GM21381 (cell line): ENCODE results near the gene SPEN.
A peak's percentile ranks its signal among the peaks of the same experiment; 100 is the strongest.

ENCODE experiments used
- ATAC-seq: cut with Tn5 transposase; IDR thresholded peaks from one replicate; pipeline ENCODE4 v1.9.1; 2021; ENCODE audit warnings: mild to moderate bottlenecking, moderate library complexity; ENCODE audit not compliant: unreplicated experiment

Gene SPEN

DNA sequence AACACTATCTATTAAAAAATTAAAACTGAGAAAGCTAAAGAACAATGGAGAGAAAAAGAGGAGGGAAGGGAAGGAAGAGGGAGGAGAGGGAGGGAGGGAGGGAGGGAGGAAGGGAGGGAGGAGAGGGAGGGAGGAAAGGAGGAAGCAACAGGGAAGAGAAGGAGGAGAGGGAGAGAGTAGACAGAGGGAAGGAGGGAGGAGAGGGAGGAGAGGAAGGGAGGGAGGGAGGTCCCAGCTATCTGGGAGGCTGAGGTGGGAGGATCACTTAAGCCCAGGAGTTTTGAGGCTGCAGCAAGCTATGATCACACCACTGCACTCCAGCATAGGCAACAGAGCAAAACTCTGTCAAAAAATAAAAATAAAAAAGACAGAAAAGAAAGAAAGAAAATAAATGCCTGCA is 111.9 kb downstream of the SPEN start:
- ATAC-seq, result no peak

DNA sequence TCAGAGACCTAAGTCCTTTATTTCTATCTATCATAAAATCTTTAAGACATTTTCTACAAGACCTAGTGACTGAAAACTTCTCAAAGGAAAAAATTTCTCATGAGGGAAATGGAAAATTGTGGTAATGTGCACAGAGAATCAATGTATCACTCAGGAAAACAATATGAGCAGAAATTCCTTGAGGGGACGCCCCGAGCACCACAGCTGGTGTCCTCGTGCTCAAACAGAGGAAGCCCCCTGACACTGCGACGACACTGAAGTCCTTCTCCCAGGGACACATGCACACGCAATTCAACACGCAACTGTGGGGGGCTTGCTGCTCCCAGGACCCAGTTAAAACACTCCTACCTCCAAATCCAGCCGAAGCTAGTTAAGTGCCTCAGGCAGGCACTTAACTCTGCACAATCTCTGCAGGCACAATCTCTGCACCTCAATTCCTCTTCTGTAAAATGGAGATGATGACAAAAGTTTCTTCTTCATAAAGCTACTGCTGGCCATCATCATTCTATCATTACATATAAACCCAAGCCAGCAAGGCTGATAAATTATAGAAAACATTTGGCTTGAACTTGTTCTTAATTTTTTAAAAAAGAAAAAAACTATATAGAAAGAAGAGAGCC is 112.4 kb downstream of the SPEN start:
- no peak for ATAC-seq

DNA sequence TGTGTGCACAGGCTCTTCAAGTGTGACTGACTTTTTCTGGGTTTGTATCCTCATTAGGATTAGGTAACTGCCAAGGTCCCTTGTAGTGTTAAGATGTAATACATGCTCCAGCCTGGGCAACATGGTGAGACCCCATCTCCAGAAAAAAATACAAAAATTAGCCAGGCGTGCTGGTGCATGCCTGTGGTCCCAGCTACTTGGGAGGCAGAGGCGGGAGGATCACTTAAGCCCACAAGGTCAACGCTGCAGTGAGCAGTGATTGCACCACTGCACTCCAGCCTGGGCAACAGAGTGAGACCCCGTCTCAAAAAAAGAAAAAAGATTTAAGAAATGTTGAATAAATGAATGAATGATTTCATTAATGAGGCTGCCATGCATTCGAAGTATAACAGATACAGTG is 113.3 kb downstream of the SPEN start:
- ATAC-seq, result no peak

DNA sequence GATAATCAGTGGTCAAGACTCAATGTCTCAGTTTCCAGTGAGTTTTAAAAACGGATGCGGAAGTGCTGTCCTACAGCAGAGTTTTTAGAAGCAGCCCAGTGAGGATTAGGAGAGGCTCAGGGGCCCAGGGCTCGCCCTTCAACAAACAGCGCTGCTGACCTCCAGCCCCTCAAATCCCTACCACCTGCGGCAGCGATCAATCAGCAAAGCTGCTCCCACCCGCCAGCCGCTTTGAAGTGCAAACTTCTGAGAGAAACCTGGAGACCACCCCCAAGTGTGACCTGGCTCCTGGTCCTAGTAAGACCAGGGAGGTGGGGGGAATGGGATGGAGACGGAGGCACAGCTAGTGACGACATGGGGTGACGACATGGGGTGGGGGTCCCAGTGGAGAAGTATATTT is 114.0 kb downstream of the SPEN start:
- ATAC-seq, result no peak

DNA sequence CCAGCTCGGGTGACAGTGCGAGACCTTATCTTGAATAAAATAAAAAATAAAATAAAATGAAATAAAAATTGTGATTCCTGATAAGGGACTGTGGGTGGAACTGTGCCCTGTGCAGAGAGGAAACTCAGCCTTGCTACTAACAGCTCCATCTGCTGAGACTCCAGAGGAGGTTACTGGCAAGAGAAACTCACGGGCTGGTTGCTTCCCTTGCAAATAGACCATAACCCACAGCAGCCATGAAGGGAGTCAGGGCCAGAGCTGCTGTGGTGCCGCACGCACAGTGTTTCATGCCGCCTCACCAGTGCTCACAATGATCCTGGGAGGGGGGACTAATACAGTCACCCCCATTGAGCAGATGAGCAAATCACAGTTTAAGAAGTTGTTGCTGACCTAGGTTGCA is 114.7 kb downstream of the SPEN start:
- ATAC-seq, result no peak

DNA sequence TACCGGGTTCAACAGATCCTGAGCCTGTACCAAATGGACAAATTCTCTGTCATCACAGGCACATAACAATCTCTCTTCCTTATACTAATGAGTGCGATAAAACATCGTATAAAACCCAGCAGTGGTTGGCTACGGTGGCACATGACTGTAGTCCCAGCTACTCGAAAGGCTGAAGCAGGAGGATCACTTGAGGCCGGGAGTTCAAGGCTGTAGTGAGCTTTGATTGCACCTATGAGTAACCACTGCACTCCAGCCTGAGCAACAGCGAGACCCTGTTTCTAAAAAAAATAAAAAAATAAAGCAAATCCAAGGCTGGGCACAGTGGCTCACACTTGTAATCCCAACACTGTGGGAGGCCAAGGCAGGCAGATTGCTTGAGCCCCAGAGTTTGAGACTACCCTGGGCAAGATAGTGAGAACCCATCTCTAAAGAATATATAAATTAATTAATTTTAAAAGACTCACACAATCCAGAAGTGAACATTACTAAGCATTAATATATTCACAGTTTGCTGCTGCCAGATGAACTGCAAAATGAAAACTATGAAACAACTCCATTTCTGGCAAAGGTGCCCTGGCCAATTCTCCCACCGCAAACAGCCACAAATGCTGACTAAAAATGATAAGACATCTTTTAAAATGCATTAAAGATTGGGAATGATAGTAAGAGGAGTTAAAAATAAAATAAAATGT is 115.3 kb downstream of the SPEN start:
- no peak for ATAC-seq

DNA sequence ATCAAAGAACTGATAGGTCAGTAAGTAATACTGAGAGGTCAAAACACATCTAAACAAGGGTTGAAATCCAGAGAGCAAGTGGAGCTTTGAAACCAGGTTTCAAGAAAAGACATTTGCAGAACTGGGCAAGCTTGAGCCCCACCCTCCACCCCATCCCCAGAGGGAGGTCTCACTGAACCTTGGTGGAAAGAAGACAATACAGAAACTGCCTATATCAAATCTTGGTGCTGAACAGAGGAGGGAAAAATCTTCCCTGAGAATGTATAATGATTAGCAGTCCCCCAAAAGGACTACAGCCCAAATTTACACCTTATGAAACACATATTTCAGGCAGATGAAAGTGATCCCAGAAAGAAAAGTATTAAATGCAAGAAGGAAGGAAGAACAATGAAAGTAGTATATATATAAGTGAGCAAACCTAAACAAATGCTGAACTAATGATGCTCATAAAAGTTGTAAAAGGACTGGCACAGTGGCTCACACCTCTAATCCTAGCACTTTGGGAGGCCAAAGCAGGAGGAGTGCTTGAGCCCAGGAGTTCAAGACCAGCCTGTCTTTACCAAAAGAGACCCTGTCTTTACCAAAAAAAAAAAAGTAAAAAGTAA is 116.0 kb downstream of the SPEN start:
- no peak for ATAC-seq

DNA sequence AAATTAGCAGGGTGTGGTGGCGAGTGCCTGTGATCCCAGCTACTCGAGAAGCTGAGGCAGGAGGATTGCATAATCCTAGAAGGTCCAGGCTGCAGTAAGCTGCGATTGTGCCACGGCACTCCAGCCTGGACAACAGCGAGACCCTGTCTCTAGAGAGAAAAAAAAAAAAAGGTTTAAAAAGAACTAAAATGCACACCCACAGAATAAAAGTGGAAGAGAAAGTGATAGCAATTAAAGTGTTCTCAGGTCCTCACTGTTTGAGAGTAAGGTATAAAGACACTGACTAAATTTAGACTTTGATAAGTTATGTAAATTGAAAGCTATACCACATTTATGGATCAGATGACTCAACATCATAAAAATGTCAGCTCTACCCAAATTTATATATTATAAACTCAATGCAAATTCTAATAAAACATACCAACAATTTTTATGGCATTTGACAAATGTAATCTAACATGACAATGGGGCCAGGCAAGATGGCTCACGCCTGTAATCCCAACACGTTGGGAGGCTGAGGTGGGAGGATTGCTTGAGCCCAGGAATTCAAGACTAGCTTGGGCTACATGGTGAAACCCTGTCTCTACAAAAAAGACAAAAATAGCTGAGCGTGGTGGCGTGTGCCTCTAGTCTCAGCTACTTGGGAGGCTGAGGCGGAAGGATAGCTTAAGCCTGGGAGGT is 116.6 kb downstream of the SPEN start:
- no peak for ATAC-seq

DNA sequence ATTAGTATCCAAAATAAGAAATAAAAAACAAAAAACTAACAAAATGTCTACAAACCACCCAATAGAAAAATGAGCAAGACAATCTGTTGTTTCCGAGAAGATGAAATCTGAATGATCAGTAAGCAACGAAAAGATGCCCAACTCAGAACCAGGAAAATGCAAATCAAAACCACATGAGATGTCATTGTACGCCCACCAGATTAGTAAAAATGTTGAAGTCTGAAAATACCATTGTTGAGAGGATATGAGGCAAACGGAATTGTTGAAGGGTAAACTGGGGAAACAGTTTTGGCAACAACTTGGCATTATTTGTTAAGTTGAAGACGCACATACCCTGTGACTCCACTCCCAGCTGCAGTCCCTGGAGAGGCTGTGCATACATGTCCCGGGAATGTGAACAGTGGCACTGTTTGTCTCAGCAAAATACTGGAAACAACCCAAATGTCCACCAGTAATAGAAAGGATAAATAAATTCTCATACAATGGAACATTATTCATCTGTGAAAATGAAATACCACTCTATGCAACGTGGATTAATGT is 117.8 kb downstream of the SPEN start:
- ATAC-seq, result no peak

DNA sequence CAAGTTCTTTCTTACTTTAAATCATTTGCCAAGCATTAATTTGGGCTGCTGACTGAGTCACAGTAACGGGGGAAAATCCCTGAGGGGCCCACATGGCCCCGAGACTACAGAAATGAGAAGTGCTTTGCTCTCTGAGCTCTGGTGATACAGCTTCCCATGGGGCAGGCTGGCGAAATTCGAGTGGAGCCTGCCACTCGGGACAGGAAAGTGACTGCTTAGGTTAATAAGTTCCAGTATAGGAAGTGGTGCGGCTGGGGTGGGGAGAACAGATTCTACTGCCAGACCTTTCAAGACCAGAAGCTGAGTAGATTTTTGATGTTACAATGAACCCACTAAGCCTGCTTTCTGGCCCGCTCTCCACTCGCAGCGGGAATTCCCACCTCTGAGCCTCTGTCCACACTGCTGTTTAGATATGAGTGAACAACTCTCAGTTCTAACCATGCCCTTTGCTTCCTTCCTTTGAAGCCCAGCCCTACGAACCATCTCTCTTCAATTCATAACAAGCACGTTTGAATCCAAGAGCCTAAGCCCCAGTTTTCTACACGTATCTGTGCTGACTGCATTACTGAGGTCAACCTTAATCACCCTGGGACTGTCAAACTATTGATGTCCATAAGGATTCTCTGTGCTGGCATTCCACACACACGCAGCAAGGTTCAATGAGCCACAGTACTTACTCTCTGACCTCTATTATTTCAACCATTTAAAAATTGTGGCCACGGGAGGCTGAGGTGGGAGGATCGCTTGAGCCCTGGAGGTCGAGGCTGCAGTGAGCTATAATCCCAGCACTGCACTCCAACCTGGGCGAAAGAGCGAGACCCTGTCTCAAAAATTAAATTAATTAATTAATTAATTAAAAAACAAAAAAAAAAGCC is 118.8 kb downstream of the SPEN start:
- ATAC-seq, result peak; percentile 79

DNA sequence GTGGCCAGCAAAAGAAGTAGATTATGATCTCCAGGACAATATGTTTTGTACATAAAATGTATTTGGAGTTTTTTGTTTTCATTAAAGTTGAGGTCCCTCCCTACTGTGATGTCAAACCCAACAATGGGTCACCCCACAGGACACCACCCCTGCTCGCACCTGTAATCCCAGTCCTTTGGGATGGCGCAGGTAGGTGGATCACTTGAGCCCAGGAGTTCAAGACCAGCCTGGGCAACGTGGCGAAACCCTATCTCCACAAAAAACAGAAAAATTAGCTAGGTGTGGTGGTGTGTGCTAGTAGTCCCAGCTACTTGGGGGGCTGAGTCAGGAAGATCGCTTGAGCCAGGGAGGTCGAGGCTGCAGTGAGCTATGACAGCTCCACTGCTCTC is 119.4 kb downstream of the SPEN start:
- no peak for ATAC-seq

DNA sequence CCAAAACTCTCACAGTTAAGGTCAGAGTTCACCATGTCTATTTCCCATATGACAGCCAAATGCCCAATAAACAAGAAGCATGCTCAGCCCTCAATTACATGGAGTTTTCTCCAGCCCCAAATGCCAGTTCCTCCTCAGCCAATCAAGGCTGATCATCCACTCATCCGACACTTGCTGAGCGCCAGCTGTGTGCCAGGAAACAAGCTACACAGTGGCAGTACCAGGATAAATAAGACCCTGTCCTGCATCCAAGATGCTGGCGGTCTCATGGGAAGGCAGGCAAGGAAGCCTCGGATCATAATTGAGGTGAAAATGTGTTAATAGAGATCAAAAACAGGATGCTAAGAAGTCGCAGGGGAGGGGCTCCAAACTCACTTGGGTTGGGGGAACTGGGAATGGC is 120.7 kb downstream of the SPEN start:
- ATAC-seq, result no peak

DNA sequence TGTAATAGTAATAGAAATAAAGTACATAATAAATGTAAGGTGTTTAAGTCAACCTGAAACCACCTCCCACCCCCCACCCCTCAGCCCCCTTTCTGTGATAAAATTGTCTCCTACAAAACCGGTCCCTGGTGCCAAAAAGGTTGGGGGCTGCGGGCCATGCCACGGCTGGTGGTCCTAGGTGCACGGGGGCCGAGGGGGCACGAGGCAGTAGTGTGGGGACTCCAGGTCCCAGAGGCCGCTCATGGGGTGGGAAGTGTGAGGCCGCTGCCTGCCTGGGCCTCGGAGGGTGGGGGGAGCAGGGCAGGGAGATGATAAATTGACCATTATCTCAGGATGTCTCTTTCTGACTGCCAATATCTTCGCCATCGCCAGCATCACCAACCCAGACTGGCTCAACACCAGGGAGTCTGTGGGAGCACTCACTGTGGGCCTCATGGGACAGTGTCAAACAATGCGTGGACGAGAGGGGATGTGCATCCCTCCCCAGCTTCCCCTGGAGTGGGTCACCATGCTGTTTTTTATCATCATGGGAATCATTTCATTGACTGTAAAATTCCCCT is 121.9 kb downstream of the SPEN start:
- ATAC-seq, result no peak

DNA sequence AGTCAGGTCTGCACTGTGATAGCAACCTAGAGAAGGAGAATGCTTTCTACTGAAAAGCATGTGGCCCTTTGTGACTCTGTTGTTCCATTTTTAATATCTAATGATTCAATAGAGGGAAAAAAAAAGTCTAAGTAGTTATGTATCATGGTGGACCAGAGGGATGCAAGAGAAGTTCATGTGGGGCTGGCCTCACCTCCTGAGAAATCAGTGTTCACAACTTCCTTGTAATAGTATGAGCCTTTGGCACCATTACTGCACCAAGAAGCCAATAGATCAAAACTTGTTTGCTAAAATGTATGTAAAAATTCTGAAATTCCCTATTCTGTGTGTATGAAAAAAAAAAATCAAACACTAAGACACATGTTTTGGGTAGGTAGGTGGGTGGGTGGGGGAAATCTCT is 123.4 kb downstream of the SPEN start:
- ATAC-seq, result no peak

DNA sequence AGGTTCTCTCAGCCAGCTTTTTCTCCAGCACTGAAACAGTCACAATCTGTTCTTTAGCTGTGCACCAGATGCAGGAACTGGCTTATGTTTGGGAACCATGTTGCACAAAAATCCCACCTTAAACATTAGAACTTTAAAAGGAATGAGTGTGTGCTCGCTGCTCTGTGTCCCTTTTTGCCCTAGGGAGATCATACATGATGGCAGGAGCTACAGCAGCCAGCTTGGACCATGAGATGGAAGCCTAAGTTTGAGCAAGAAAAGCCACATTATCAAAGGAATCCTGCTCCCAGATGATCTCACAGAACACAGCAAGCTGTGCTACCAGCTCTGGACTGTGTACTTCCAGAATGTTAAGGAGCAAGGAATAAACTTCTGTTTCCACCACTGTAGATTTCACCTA is 124.9 kb downstream of the SPEN start:
- ATAC-seq, result no peak

DNA sequence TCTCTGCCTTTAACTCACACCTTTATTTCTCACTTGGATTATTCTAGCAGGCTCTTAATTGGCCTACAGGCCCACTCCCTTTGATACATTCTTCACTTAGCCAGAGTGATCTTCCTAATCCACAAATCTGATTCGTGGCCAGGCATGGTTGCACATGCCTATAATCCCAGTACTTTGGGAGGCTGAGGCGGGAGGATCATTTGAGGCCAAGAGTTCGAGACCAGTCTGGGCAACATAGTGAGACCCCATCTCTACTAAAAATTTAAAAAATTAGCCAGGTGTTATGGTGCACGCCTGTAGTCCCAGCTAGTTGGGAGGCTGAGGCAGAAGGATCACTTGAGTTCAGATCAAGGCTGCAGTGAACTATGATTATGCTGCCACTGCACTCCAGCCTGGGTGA is 126.3 kb downstream of the SPEN start:
- ATAC-seq, result no peak

DNA sequence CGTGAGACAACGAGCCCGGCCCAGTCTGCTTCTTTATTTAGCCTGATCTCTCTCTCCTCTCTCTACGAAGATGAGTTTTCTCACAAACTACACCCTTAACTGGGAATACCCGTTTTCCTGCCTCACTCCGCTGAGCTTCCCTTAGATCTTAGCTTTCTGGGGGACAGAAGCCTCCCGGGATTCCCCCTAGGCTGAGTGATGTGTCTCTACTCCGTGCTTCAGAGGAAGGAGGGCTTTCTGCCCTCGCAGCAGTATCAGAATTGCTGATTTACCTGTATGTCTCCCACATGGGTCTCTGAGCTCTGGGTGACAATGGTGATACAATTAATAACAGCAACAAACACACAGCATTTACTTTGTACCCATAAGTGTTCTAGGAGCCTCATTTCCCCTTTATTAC is 127.3 kb downstream of the SPEN start:
- peak; percentile 27 for ATAC-seq

DNA sequence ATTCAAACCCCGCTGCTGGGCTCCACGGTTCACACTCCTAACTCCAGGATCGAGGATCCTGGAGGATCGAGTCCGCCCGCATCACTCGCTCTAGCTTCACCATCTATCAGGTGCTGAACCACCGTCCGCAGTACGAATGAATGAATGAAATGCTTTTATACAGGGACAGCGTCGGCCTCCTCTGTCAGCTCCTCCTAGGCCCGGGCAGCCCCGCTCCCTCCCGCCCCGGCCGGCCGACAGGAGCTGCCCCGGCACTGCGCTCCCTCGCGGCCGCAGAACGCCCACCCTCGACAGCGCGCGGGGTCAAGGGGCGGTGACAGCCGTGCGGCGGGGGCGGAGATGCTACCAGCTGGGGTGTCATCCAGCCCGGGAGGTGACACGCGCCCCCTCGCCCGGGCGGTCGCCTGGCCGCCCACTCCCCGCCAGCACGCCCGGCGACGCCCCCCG is 127.9 kb downstream of the SPEN start:
- peak; percentile 59 for ATAC-seq

DNA sequence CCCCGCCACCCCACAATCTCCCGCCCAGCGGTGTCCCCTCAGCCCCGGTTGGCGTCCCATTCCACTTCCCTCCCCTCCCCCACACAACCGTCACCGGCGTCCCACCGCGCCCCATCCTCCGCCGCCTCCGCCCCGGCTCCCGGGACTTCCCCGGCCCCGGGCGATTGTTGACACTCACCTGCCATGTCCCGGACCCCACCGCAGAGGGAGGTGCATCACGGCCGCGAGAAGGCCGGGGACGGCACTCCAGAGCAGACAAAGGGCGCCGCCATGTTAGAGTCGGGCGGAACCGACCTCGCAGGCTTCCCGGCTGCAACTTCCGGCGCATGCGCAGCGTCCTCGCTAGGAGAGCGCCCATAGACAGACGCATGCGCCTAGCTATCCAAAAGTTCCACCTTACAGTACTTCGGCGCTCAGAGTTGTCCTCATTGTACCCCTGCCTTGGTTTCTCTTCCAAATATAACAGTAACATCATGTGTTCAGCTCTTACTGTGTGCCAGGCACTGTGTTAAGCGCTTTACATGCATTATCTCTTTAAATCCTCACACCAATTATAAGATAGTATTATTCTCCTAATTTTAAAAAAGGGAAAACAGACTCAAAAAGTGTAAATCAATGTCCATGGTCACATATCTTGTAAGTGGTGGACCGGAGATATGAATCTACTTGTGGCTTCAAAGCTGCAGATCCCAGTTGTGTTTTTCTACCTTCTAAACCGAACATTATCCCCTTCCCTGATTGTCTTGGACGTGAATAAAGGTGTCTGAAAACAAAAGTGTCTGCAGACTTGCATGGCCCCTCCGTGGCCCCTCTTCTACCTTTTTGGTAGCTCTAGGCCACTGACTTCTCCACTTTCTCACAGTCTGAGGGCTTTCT is 128.5 kb downstream of the SPEN start, which contains the start of gene ZBTB17:
Gene ZBTB17, minus strand, starts transcription at position 297 of the 876 bp plus-strand sequence. CDS start 27,606 bp downstream, outside the sequence.
- peak; percentile 83 for ATAC-seq
